BLaER1 treated with 17β-estradiol and CSF1 and Interleukin-3, amounts not matched to agents 10 nM and 100 nM (cell line): ENCODE measurements around the gene CCNDBP1.

Experiments used
- H3K27ac ChIP-seq, 11 experiments: shearing (Covaris generic); formaldehyde crosslinking; 2 replicates each; pipeline ENCODE4 v1.8.1; 2022
- H3K27me3 ChIP-seq, 11 experiments: shearing (Covaris generic); formaldehyde crosslinking; 2 replicates each; pipeline ENCODE4 v1.8.1; 2022
- H3K36me3 ChIP-seq, 11 experiments: shearing (Covaris generic); formaldehyde crosslinking; 2 replicates each; pipeline ENCODE4 v1.8.1; 2022
- H3K4me1 ChIP-seq, 10 experiments: shearing (Covaris generic); formaldehyde crosslinking; 2 replicates each; pipeline ENCODE4 v1.8.1; 2022
- H3K4me2 ChIP-seq, 11 experiments: shearing (Covaris generic); formaldehyde crosslinking; 2 replicates each; pipeline ENCODE4 v1.8.1; 2022
- H3K4me3 ChIP-seq, 10 experiments: shearing (Covaris generic); formaldehyde crosslinking; 2 replicates each; pipeline ENCODE4 v1.8.1; 2022
- H3K9ac ChIP-seq, 11 experiments: shearing (Covaris generic); formaldehyde crosslinking; 2 replicates each; pipeline ENCODE4 v1.8.1; 2022
- H3K9me3 ChIP-seq, 11 experiments: shearing (Covaris generic); formaldehyde crosslinking; replicated peaks in 1 of 11; 2 replicates each; pipeline ENCODE4 v1.8.1; 2022
- H4K20me1 ChIP-seq, 11 experiments: shearing (Covaris generic); formaldehyde crosslinking; 2 replicates each; pipeline ENCODE4 v1.8.1; 2022
- Cebpa-rat ChIP-seq, 11 experiments: shearing (Covaris generic); IDR thresholded peaks; 2 replicates each; pipeline ENCODE4 v1.8.1; 2022

CCNDBP1 gene

GRCh38 chr15:43212299-43212698 is 27.1 kb downstream of the CCNDBP1 start:
- peaks cover 0 to 10% (median 5%) of the 10 kb centered on the region in 11 experiments; a peak in 11 of 22 replicates for H3K9me3 ChIP-seq
- TF ChIP-seq Cebpa-rat (IDR thresholded peaks at IDR 0.05), result no peak
- H3K9ac ChIP-seq, result no peak overlapping the region
- H3K4me2 ChIP-seq, result no peak overlapping the region
- H3K27ac ChIP-seq, result no peak overlapping the region
- H4K20me1 ChIP-seq, result peaks cover 0 to 6% (median 0%) of the 10 kb centered on the region in 11 experiments; a peak in 2 of 22 replicates
- no peaks in the 10 kb centered on the region for H3K36me3 ChIP-seq
- H3K27me3 ChIP-seq, result no peaks in the 10 kb centered on the region
- peaks cover 0 to 13% (median 7%) of the 10 kb centered on the region in 10 experiments; a peak in 11 of 20 replicates for H3K4me1 ChIP-seq
- no peak overlapping the region for H3K4me3 ChIP-seq

DNA sequence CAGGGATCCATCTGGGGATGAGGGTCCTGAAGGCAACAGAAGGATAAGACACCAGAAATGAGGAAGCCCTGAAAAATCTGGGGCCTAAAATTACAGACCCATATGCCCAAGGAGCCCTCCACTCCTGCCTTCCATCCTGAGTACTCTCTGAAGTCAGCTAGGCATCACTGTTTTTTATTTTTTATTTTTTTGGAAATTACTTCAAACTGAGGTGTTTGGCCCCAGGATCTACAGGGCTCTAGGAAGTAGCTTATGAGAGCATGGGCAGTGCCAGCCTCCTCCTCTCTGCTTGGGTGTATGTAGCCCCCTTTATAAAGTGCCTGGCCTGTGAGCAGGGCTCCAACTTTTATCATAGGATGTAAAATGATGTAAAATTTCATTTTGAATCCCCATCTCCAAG is 27.7 kb downstream of the CCNDBP1 start:
- H3K9ac ChIP-seq, result no peak overlapping the region
- peaks cover 0 to 17% (median 7%) of the 10 kb centered on the region in 11 experiments; a peak in 11 of 22 replicates for H3K9me3 ChIP-seq
- H3K4me1 ChIP-seq, result peaks cover 0 to 7% (median 4%) of the 10 kb centered on the region in 10 experiments; a peak in 11 of 20 replicates
- H3K27me3 ChIP-seq, result no peaks in the 10 kb centered on the region
- H3K4me3 ChIP-seq, result no peak overlapping the region
- H3K4me2 ChIP-seq, result no peak overlapping the region
- H3K36me3 ChIP-seq, result no peaks in the 10 kb centered on the region
- H4K20me1 ChIP-seq, result peaks cover 0 to 6% (median 0%) of the 10 kb centered on the region in 11 experiments; a peak in 2 of 22 replicates
- TF ChIP-seq Cebpa-rat (IDR thresholded peaks at IDR 0.05), result no peak
- no peak overlapping the region for H3K27ac ChIP-seq

GRCh38 chr15:43213466-43213865 is 28.3 kb downstream of the CCNDBP1 start:
- no peak for TF ChIP-seq Cebpa-rat (IDR thresholded peaks at IDR 0.05)
- Histone ChIP-seq H3K4me1 (peaks cover 0 to 2% (median 0%) of the 10 kb centered on the region in 10 experiments; a peak in 3 of 20 replicates), H3K4me3 (no peak overlapping the region), H4K20me1 (peaks cover 0 to 1% (median 0%) of the 10 kb centered on the region in 11 experiments; a peak in 2 of 22 replicates), H3K9me3 (peaks cover 0 to 18% (median 7%) of the 10 kb centered on the region in 11 experiments; a peak in 11 of 22 replicates), H3K4me2 (no peak overlapping the region), H3K36me3 (no peaks in the 10 kb centered on the region), H3K9ac (no peak overlapping the region), H3K27me3 (no peaks in the 10 kb centered on the region), H3K27ac (no peak overlapping the region)

- Histone ChIP-seq H3K9ac (no peak overlapping the region), H4K20me1 (no peaks in the 10 kb centered on the region; a peak in 1 of 22 replicates), H3K27me3 (no peaks in the 10 kb centered on the region), H3K27ac (no peak overlapping the region), H3K36me3 (no peaks in the 10 kb centered on the region), H3K4me1 (no peaks in the 10 kb centered on the region), H3K9me3 (peaks cover 0 to 18% (median 7%) of the 10 kb centered on the region in 11 experiments; a peak in 11 of 22 replicates), H3K4me2 (no peak overlapping the region), H3K4me3 (no peak overlapping the region)
- no peak for TF ChIP-seq Cebpa-rat (IDR thresholded peaks at IDR 0.05)
Observed at GRCh38 chr15:43214169-43214568, 29.0 kb downstream of the CCNDBP1 start.

GRCh38 chr15:43214592-43215295 is 29.5 kb downstream of the CCNDBP1 start:
- H3K4me3 ChIP-seq, result no peak overlapping the region
- no peaks in the 10 kb centered on the region for H3K27me3 ChIP-seq
- H3K4me1 ChIP-seq, result no peaks in the 10 kb centered on the region
- no peak overlapping the region for H3K9ac ChIP-seq
- peaks cover 0 to 18% (median 7%) of the 10 kb centered on the region in 11 experiments; a peak in 11 of 22 replicates for H3K9me3 ChIP-seq
- H3K27ac ChIP-seq, result no peak overlapping the region
- TF ChIP-seq Cebpa-rat (IDR thresholded peaks at IDR 0.05), result no peak
- H3K4me2 ChIP-seq, result no peak overlapping the region
- no peaks in the 10 kb centered on the region; a peak in 1 of 22 replicates for H4K20me1 ChIP-seq
- no peaks in the 10 kb centered on the region for H3K36me3 ChIP-seq

GRCh38 chr15:43215961-43216360 is 30.8 kb downstream of the CCNDBP1 start:
- H4K20me1 ChIP-seq, result no peaks in the 10 kb centered on the region
- H3K4me1 ChIP-seq, result no peaks in the 10 kb centered on the region
- peaks cover 0 to 18% (median 7%) of the 10 kb centered on the region in 11 experiments; a peak in 11 of 22 replicates for H3K9me3 ChIP-seq

GRCh38 chr15:43218908-43219706 is 33.9 kb downstream of the CCNDBP1 start:
- no peak overlapping the region for H3K9ac ChIP-seq
- no peaks in the 10 kb centered on the region for H4K20me1 ChIP-seq
- H3K27ac ChIP-seq, result no peak overlapping the region
- TF ChIP-seq Cebpa-rat (IDR thresholded peaks at IDR 0.05), result no peak
- H3K9me3 ChIP-seq, result peaks cover 0 to 18% (median 7%) of the 10 kb centered on the region in 11 experiments; a peak in 11 of 22 replicates
- H3K4me2 ChIP-seq, result no peak overlapping the region
- no peaks in the 10 kb centered on the region for H3K27me3 ChIP-seq
- H3K36me3 ChIP-seq, result no peaks in the 10 kb centered on the region
- no peak overlapping the region for H3K4me3 ChIP-seq
- no peaks in the 10 kb centered on the region for H3K4me1 ChIP-seq

More at GRCh38 chr15:43215961-43216360, 30.8 kb downstream of the CCNDBP1 start:
- H3K9ac ChIP-seq, result no peak overlapping the region
- no peak overlapping the region for H3K4me2 ChIP-seq
- no peak for TF ChIP-seq Cebpa-rat (IDR thresholded peaks at IDR 0.05)
- H3K27me3 ChIP-seq, result no peaks in the 10 kb centered on the region
- H3K36me3 ChIP-seq, result no peaks in the 10 kb centered on the region
- no peak overlapping the region for H3K27ac ChIP-seq
- no peak overlapping the region for H3K4me3 ChIP-seq

GRCh38 chr15:43219929-43220928 is 35.0 kb downstream of the CCNDBP1 start:
- H3K9ac ChIP-seq, result no peak overlapping the region
- no peaks in the 10 kb centered on the region for H4K20me1 ChIP-seq
- H3K36me3 ChIP-seq, result no peaks in the 10 kb centered on the region
- H3K27ac ChIP-seq, result no peak overlapping the region
- H3K27me3 ChIP-seq, result no peaks in the 10 kb centered on the region
- peaks cover 0 to 18% (median 7%) of the 10 kb centered on the region in 11 experiments; a peak in 11 of 22 replicates for H3K9me3 ChIP-seq
- no peak overlapping the region for H3K4me2 ChIP-seq
- H3K4me1 ChIP-seq, result no peaks in the 10 kb centered on the region; a peak in 1 of 20 replicates
- no peak for TF ChIP-seq Cebpa-rat (IDR thresholded peaks at IDR 0.05)
- H3K4me3 ChIP-seq, result no peak overlapping the region
